Glutamatergic neuron (in vitro differentiated cells): ENCODE results near the gene CDC42. TPM values are rescaled to one million over a fixed set of nuclear protein-coding genes. Genes with fewer than 3 reads are reported as not detected.

ENCODE experiments used
- DNase-seq: peaks from one replicate; pipeline ENCODE4 v3.0.0; 2022
- H3K27ac Mint-ChIP-seq: one replicate; pipeline ENCODE4 v1.8.0; 2020; ENCODE audit warnings: mild to moderate bottlenecking, mixed read lengths, inconsistent platforms; ENCODE audit not compliant: unreplicated experiment
- H3K27me3 Mint-ChIP-seq: one replicate; pipeline ENCODE4 v1.8.0; 2020; ENCODE audit warnings: mild to moderate bottlenecking, moderate library complexity, mixed read lengths, inconsistent platforms; ENCODE audit not compliant: unreplicated experiment
- H3K36me3 Mint-ChIP-seq: one replicate; pipeline ENCODE4 v1.8.0; 2020; ENCODE audit warnings: mild to moderate bottlenecking, mixed read lengths, inconsistent platforms; ENCODE audit not compliant: unreplicated experiment
- H3K4me1 Mint-ChIP-seq: one replicate; pipeline ENCODE4 v1.8.0; 2020; ENCODE audit warnings: mild to moderate bottlenecking, low read depth, mixed read lengths, inconsistent platforms; ENCODE audit not compliant: unreplicated experiment
- H3K4me3 Mint-ChIP-seq: one replicate; pipeline ENCODE4 v1.8.0; 2020; ENCODE audit warnings: mild to moderate bottlenecking, mixed read lengths, inconsistent platforms; ENCODE audit not compliant: unreplicated experiment
- H3K9me3 Mint-ChIP-seq: one replicate; pipeline ENCODE4 v1.8.0; 2020; ENCODE audit warnings: mild to moderate bottlenecking, moderate library complexity, mixed read lengths, inconsistent platforms; ENCODE audit not compliant: unreplicated experiment
- total RNA-seq: library from RNA; stranded (reverse); fragmentation: NEBNext Ultra II Directional; extraction: Animal tissue kit (Norgen Biotek cat#: 25700); gene quantifications from one replicate; pipeline ENCODE4 v1.2.1, GENCODE V29; 2021; ENCODE audit not compliant: unreplicated experiment
- TF ChIP-seq, protein P1 (sequence below): fragments of 200-600 bp; sonication (generic); IDR thresholded peaks from one replicate; pipeline ENCODE4 v1.5.0; 2021; ENCODE audit not compliant: partially characterized antibody, unreplicated experiment

CDC42 gene
- total RNA-seq, 1 donor from 2014 or later, result 283 TPM

DNA sequence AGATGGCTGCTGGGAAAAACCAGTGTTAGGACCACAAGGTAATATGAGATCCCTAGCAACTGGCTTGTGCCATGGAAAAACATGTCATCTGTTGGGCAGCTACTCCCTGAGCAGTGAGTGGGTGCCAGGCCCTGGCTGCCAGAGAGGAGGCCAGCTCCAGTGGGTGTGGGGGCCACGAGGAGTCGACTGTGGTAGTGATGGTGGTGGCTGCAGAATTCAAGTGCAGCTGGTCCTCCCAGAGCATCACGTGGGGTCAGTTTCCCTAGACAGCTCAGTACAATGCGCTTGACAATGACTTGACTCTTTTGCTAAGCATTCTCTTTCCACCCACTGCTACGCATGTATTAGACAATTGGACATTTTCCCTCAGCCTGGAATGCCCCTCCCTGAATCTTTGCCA lies 14.5 kb upstream of the CDC42 start:
- peaks cover under 1% of the 10 kb centered on the region for H3K9me3 Mint-ChIP-seq
- H3K4me1 Mint-ChIP-seq, result no peaks in the 10 kb centered on the region
- no peak overlapping the region for H3K4me3 Mint-ChIP-seq
- TF ChIP-seq, protein P1, sequence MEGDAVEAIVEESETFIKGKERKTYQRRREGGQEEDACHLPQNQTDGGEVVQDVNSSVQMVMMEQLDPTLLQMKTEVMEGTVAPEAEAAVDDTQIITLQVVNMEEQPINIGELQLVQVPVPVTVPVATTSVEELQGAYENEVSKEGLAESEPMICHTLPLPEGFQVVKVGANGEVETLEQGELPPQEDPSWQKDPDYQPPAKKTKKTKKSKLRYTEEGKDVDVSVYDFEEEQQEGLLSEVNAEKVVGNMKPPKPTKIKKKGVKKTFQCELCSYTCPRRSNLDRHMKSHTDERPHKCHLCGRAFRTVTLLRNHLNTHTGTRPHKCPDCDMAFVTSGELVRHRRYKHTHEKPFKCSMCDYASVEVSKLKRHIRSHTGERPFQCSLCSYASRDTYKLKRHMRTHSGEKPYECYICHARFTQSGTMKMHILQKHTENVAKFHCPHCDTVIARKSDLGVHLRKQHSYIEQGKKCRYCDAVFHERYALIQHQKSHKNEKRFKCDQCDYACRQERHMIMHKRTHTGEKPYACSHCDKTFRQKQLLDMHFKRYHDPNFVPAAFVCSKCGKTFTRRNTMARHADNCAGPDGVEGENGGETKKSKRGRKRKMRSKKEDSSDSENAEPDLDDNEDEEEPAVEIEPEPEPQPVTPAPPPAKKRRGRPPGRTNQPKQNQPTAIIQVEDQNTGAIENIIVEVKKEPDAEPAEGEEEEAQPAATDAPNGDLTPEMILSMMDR, result no peak
- no peak overlapping the region for H3K27ac Mint-ChIP-seq
- H3K27me3 Mint-ChIP-seq, result no peaks in the 10 kb centered on the region
- no peak for DNase-seq
- H3K36me3 Mint-ChIP-seq, result no peaks in the 10 kb centered on the region

DNA sequence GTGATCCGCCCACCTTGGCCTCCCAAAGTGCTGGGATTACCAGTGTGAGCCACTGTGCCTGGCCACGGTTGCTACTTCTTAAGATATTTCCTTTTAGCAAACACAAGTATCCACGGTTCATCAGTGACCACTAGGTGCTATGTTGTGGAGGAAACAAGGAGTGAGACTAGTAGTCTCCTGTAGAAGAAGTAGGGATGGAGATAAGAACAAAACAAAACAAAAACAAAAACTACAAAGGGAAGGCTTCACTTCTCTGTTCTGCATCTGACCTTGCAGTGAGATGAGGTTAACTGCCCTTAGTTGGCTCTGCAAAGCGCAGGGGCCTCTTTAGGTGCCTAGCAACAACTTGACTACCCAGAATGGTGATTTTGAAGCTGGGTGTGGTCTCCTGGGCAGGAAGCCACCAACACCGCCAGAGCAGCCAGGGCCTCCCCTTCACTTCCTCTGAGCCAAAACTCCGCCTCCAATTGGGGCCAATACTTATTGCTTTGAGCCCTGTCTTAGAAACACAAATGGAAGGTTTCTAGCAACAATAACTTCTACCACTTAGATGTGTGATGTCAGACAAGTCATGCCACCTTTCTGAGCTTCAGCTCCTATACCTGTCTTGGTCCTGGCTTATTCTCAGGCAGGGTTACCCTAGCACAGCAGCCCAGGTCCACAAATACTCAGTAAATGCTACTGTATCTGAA lies 12.8 kb upstream of the CDC42 start:
- H3K36me3 Mint-ChIP-seq, result no peaks in the 10 kb centered on the region
- no peak overlapping the region for H3K4me3 Mint-ChIP-seq
- no peaks in the 10 kb centered on the region for H3K4me1 Mint-ChIP-seq
- TF ChIP-seq, protein P1, result no peak
- no peaks in the 10 kb centered on the region for H3K27me3 Mint-ChIP-seq
- DNase-seq, result no peak
- H3K27ac Mint-ChIP-seq, result no peak overlapping the region
- peaks cover 2% of the 10 kb centered on the region for H3K9me3 Mint-ChIP-seq

DNA sequence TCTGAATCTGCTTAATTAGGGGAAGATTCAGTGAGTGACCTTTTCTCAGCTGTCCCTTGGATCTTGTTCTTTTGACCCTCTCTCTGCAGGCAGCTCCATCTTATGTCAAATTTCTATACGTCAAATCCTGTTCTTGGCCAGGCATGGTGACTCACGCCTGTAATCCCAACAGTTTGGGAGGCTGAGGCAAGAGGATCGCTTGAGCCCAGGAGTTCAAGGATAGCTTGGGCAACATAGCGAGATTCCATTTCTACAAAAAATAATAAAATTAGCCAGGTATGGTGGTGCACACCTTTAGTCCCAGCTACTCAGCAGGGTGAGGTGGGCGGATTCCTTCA lies 12.3 kb upstream of the CDC42 start:
- no peak overlapping the region for H3K4me3 Mint-ChIP-seq
- no peak overlapping the region for H3K27ac Mint-ChIP-seq
- H3K4me1 Mint-ChIP-seq, result no peaks in the 10 kb centered on the region
- TF ChIP-seq, protein P1, result no peak
- no peaks in the 10 kb centered on the region for H3K27me3 Mint-ChIP-seq
- H3K36me3 Mint-ChIP-seq, result no peaks in the 10 kb centered on the region
- H3K9me3 Mint-ChIP-seq, result peaks cover 2% of the 10 kb centered on the region
- no peak for DNase-seq

DNA sequence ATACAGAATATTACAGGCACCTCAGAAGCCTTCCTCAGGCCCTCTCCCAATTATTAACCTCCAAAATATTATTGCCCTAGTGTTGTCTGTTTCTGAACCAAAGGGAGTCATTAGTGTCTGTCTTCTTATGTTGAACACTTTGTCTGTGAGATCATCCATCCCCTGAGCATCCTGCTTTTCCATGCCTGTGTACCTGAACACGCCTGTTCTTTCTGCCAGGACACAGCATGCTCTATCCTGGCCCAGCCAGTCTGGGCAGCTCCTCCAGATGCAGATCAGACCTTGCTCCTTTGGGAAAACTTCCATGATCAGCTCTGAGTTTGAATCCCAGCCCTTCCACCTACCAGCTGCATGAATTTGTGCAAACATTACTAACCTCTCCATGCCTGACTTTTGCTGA lies 11.0 kb upstream of the CDC42 start:
- no peak for DNase-seq
- no peaks in the 10 kb centered on the region for H3K27me3 Mint-ChIP-seq
- no peaks in the 10 kb centered on the region for H3K4me1 Mint-ChIP-seq
- H3K4me3 Mint-ChIP-seq, result no peak overlapping the region
- H3K36me3 Mint-ChIP-seq, result no peaks in the 10 kb centered on the region
- peaks cover 2% of the 10 kb centered on the region for H3K9me3 Mint-ChIP-seq
- H3K27ac Mint-ChIP-seq, result no peak overlapping the region
- TF ChIP-seq, protein P1, result no peak

DNA sequence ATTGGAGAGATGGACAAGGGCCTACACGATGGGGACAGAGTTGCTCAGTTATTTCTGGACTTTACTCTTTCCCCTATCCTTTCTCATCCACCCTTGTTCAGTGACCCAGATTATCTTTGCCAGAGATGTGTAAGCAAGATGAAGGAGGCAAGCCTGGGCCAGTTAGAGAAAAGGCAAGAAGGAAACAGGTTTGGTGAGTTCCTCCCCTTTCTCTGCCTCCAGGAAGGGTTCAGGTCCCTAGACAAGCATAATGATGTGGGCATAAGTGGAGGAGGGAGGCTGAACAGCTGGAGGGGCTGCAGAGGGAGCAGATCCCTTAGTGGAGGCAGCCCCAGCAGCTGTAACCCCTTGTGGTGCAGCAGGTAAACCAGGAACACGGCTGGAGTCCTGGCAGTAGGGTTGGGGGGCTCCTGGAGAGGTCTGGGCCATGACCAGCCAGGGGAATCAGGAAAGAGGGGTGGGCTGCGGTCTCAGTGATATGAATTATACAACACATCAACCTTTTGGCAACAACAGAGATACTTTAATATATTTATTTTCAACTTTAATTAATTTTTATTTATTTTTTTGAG lies 9.2 kb upstream of the CDC42 start:
- Mint-ChIP-seq H3K4me3 (no peak overlapping the region), H3K9me3 (peaks cover 2% of the 10 kb centered on the region), H3K4me1 (no peaks in the 10 kb centered on the region), H3K27me3 (no peaks in the 10 kb centered on the region), H3K27ac (no peak overlapping the region), H3K36me3 (no peaks in the 10 kb centered on the region)
- no peak for DNase-seq
- TF ChIP-seq, protein P1, result no peak
